Measurements from ENCODE around the gene CFAP53.
A peak's percentile ranks its signal among the peaks of the same experiment; 100 is the strongest.

Gene CFAP53

DNA sequence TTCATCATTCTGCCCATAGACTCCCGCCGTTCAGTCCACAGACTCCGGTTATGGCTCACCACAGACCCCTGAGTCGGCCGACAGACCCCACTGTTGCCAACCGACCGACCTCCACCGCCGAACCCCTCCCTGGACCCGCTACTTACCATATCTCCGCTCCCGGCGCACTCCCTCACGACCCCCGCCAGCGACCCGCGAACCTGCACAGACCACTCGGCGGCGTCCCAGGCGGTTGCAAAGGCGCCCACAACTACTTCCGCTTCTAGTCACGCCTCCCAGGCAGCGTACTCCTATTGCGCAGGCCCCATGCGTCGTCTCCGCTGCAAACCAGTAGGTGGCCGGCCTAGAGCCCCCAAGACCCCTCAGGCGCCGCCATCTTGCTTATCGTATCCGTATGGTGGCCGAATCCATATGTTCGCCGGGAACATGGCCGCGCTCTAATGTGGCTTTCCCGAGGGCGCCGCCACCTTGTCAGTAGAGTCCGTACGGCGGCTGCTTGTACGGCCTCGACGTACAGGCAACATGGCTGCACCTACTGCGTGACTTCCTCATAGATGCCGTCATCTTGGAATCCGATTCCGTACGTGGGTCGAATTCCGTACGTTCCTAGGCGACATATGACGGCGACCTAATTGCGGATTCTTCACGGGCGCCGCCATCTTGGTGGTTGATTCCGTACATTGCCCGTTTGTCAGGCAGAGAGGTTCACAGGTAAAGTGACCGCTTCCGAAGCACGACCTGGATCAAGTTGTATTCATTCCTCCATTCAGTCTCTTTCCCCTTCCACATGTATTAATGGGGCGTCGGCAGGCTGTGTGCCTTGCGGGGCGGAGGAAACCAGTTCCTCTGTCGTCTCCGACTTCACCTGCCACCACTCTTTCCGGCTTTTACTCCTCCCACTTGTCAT is 21.4 kb upstream of the CFAP53 start, which contains the start of gene CXXC1:
Gene CXXC1 (minus strand): TSS at position 252 of the 907 bp plus-strand sequence. CDS start 103 bp downstream, at position 149.
- DNase-seq: peak; percentile 95 to 99

DNA sequence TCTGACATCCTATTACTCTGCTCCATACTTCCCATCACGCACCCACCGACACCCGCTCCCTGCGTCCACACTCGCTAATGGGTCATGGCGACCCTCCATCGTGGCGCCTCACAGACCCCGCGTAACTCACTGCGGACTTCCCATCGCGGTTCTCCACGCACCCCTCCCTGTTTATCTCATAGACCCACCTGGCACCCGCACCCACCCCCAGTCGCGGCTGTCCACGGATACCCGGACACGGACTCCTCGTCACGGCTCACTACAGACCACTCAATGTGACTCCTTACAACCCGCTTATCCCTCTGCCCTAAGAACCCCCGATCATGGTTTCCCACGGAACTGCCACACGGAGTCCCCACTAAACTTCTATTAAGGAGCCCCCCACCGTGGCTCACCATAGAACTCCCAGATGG is 20.7 kb upstream of the CFAP53 start:
- peak in 1 of 2 experiments; percentile 59 for DNase-seq

DNA sequence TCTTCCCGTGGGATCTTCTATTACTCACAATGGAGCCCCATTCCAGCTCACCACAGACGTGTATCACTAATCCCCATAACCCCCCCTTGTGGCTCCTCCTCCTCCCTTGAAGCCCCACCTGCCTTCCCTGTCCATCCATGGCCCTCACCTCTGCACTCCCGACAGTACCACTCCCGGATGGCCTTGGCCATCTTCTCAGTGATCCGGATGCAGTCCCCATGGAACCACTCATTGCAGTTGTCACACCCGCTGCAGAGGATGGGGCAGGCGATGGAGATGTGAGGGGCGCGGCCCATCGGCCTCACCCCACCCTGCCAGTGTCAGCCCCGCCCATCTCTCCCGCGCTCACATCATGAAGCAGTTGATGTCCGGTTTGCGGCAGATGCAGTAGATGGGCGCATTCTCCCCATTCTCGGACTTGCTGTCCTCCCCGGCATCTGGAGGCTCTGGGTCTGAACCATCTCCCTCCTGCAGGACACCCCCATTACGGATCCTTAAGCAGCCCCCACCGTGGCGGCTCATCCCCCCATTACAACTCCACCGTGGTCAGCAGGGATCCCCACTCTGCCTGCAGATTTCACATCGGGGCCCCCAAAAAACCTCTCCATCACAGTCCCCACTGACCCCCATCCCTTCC is 20.2 kb upstream of the CFAP53 start:
- DNase-seq: peak in 1 of 2 experiments; percentile 7

DNA sequence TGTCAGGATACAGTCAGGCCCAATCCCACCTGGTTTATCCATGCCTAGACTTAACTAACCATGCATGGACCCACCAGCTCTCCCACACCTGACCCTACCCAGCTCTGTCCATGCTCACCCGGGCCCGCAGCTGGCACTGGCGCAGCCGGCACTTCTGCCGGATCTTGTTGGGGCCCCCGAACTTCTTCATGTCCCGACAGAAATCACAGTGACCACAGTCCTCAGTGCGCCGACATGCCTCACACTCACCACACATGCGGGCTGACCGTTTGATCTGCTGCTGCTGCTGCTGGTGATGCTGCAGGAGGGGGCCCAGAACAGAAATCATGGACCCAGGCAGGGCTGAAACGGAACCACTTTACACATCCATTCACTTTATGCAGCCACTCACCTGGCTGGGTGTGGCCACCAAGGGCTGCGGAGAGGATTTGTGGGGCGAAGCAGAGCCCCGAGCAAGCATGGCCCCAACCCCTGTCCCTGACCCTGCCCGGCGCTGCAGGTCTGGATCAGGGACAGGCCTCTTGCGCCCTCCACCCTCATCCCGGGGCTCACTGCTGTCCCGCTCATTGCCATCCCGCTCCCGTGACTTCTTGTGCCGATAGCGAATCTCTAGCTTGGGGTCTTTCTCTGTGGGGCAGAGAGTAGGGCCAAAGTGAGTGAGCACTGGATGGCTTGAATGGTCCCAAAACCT is 19.5 kb upstream of the CFAP53 start:
- no peak for DNase-seq

DNA sequence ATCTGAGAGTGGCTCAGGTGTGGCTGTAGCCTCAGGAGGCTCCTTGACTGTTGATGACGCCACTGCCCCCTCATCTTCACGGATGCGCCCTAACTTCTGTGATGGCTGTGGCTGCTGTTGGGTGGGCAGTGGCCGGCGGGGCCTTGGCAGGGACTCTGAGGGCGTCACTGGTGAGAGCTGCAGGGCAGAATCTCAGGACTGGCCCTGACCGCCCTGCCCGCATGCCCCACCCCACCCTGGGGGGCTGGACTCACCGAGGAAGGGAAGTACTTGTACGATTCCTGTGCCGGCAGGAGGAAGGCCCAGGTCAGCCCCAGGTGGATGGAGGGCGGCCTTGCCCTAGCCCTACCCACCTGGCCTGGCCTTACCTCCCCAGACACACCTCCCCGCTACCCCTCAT is 18.8 kb upstream of the CFAP53 start:
- DNase-seq: no peak

DNA sequence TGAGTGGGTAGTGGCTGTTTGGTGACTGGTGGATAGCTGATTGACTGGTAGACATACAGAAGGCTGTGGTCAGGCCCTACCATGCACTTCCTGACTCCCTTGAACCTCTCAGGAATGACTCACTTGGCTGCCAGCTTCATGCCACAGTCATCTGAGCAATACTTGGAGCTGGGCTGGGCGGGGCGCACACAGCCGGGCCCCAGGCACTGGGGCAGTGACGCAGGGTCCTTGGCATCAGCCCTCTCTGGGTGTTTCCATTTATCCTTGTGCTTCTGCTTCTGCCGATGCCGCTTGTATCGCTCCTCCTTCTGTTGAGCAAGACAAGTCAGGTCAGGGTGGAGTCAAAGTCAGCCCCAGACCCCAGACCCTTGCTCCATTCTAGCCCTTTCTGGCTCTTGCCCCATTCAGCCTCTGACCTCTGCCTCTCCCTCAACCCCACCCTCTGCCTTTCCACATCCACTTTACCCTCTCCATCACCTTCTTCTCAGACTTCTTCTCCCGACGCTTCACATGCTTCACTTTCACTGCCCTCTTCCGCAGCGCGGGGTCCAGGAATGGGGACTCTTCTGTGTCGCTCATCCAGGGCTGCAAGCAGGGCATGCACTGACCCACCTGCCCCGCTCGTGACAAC is 18.1 kb upstream of the CFAP53 start:
- DNase-seq: no peak

DNA sequence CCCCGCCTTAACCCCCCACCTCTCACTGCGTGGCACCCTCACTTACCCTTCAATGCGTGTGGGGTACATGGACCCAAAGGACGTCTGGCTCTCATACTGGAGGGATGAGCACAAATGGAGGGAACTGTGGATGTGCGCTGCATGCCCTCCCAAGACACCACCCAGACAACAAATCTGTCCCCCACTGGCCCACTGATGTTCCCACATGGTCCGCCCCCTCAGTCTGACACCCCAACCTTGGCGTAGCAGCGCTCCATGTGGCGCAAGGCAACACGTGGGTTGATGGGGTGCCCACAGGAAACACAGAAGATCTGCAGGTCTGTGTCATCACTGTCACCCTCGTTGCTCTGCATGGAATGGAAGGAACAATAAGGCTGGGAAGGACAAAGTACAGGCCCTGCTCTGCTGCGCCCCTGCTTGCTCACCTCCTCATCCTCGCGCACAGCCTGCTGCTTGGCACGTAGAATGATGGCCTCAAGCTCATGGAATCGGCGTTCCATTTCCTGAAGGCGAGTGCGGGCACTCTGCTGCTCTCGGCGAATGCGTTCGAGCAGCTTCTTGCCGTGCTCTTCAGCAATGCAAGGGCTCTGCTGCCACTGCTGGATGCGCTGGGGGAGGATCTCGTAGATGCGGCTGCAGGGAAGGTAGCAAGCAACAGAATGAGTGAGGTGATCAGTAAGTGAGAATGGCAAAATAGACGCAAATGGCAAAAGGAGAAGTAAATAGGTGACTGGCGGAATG is 17.3 kb upstream of the CFAP53 start:
- no peak for DNase-seq

DNA sequence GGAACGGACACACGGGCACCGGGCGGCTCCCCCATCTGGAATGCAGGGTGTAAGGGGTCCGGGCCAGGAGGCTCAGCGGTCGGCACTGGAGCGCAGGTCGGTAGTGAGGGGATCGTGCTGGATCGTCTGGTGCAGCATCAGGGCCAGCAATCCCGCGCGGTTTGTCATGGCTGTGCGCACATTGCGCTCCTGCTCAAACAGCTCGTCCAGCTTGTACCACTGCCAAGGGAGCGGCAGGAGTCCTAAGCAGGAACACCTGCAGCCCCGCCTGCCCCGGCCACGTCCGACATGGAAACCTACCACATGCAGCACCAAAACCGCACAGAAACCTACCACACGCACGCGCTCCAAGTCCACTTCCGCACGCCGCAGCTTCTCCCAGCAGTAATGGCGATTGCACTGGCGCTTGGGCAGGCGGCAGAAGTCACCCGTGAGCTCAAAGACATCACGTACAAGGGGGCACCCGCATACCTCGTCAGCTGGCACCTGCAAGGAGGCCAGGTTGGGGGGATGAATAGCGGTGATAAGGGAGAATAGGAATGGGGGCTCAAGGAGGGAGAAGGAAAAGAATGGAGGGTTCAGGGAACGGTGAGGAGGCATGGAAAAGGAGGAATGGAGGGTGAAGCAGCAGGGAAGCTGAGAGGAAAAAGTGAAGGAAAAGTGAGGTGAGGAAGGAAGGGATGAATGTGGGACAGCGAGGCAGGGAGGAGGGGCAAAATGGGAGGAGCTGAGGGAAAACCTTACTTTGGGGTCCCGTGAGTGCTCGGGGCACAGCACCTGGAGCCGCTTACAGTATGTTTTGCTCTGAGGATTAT is 16.4 kb upstream of the CFAP53 start:
- DNase-seq: no peak

DNA sequence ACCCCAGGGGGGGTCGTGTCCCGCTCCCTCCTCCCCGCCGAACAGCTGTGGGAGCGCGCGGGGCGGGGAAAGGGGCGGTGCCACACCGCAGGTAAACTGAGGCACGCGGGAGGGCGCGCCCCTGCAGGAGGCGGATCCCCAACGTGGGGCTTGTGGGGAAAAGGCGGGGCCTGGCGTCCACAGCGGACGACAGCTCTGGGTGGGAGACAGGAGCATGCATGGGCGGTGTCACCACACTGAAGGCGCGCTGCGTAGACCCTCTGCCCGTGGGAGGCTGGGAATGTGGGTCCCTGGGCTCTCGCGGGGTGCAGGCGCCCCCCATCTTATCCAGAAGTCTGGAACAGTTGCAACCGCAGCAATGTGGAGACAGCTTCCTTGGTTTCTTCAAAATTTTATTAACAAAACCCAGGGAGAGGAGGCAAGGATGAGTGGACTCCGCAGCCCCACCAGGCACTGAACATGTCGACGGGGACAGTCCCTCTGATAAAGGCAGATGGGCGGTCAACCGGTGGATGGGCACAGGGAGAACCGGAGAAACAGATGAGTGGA is 15.8 kb upstream of the CFAP53 start:
- DNase-seq: no peak

DNA sequence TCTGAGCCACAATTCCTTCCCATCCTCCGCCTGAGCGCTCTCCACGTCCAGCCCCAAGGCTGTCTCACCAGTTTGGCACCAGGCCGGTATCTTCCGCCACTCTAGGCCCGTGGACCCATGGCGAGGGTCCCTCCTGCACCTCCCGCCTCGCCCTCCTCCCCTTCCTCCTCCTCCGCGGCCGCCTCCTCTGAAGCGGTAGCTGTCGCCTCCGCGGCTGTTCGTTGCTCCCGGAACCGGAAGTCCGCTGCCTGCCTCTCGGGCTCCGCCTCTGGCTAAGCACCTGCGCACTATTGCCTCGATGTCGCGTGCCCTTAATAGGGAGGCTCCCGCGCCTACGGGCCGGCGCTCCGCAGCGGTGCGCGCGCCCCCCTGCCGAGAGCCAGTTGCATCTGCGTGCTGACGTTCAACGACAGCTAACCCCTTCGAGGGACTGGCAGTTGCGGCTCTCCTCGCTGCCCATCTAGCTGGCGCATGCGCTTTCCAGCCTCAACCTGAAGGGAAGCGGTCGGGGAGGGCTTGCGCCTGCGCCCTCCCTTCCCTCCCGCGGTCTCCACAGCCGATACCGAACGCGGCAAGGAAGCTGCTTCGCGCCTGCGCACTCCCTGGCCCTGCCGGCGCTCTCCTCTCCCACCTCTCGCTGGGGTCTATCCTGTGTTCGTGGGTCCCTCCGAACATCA is 15.1 kb upstream of the CFAP53 start, which contains the start of gene MBD1:
Gene MBD1 (minus strand): TSS at position 229 of the 677 bp plus-strand sequence. CDS start 1,531 bp downstream, outside the sequence.
- DNase-seq: peak; percentile 92 to 97

DNA sequence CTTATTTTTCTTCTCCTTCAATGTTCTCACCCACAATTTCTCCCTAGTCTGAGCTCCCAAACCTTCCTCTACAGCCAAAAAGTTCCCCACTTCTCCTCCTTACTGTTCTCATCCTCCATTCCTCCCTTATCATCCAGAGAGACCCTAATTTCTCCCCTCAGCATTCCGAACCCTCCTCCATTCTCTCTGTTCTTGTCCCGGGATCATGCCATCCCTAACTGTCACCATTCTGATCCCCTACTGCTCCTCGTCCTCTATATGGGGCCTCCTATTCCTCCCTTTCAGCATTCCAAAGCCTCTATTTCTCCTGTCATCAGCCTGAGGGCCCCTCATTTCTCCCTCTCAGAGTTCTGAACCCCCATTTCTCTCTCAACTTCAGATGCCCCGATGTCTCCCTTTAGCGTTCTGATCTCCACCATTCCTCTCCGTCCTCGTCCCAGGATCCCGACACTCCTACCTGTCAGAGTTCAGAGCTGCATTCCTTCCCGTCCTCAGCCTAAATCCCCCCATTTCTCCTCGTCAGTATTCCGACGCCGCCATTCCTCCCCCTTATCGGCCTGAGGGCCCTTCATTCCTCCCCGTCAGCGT is 14.5 kb upstream of the CFAP53 start:
- no peak for DNase-seq

DNA sequence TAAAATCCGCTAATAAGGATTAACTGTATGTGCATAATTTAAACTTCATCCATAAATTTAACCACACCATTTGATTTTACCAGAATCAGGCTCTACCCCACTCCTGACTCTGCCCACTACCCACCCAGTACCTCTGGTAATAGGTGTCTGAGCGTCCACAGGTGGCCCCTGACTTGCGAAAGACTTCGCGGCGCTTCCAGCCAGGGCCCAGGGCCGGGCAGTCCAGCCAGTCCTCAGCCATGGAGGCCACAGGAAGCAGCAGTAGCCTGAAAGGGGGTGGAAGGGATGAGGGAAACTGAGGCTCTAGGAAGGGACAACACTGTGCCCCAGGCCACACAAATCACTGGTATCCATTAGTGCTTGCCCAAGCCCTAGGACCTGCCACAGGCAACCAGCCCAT is 13.5 kb upstream of the CFAP53 start:
- DNase-seq: no peak

DNA sequence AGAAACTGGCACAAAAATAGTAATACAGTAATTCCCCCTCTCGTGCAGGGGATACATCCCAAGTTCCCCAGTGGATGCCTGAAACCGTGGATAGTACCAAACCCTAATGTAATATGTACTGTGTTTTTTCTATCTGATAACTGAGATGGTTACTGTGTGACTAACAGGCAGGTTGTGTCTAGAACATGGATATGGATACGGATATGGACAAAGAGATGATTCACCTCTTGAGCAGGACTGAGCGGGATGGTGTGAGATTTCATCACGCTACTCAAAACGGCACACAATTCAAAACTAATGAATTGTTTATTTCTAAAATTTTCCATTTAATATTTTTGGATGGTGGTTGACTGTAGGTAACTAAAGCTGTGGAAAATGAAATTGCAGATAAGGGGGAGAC is 11.6 kb upstream of the CFAP53 start:
- no peak for DNase-seq

DNA sequence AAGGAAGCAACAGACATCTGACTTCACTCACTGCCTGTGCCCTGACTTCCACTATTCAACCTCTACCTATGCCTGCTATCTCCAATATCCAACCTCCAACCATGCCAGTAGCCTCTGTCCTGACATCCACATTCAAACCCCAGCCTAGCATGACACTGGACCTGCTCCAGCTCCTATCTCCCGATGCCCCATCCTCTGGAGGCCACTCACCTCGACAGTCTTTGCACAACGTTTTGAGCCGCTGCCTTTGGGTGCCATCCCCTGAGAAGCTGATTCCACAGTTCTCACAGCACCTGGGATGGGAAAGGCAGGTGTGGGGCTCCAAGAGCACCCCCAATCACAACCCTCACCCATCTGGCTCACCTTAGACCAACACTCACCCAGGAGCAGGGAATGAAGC is 10.2 kb upstream of the CFAP53 start:
- DNase-seq: no peak

DNA sequence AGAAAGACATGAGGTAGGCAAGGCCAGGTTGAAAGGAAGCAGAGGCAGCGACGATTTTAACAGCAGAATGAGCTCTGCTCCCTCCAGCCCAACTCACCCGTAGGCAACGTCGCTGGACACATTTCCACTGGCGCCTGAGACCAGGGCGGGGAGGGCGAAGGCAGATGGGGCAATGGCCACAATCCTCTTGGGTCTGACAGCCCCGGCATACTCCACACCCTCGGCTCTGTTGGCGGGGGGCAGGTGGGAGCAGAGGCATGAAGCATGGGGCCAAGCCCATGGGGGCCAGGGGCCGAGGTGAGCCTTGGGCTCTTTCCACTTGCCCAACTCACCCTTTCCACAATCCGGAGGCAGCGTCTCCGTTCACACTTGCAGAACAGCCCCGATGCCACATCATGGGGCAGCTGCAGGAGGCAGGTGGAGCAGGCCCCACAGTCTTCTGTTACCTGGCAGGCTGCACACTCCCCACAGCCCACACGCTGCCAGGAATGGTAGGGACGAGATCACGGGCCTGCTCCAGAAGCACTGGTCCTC is 9.3 kb upstream of the CFAP53 start:
- DNase-seq: no peak

DNA sequence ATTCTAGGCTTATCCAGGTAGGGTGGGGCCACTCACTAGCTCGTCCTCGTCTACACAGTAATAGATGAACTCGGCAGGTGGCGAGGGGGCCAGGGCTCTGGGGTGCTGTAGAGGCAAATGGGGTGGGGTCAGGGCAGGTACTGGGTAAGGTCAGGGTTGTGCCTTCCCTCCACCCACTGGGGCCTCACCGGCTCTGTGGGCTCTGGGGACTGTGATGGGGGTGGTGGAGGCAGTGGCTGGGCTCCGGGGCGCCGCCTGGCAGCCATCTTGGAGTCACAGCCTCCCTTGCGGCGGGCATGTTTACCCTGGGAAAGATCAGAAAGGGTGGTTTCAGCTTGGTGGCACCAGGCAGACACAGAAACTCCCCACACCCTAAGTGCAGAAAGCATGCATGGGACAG is 8.6 kb upstream of the CFAP53 start:
- no peak for DNase-seq

DNA sequence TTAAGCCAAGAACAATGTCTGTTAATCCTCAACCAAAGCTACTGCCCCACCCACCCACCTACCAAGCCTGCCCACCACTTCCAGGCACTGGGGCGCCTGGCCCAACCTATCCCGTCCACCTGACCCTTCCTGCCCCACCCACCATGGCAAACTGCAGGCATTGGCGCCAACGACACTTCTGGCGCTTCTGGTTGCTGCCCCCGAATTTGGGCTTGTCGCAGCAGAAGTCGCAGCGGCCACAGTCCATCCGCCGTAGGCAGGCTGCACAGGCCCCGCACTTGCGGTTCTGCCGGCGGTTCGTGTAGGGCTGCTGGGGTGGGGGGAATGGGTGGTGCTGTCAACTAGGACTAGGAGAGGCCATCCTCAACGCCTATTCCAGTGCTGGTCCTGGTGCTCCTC is 7.7 kb upstream of the CFAP53 start:
- no peak for DNase-seq

DNA sequence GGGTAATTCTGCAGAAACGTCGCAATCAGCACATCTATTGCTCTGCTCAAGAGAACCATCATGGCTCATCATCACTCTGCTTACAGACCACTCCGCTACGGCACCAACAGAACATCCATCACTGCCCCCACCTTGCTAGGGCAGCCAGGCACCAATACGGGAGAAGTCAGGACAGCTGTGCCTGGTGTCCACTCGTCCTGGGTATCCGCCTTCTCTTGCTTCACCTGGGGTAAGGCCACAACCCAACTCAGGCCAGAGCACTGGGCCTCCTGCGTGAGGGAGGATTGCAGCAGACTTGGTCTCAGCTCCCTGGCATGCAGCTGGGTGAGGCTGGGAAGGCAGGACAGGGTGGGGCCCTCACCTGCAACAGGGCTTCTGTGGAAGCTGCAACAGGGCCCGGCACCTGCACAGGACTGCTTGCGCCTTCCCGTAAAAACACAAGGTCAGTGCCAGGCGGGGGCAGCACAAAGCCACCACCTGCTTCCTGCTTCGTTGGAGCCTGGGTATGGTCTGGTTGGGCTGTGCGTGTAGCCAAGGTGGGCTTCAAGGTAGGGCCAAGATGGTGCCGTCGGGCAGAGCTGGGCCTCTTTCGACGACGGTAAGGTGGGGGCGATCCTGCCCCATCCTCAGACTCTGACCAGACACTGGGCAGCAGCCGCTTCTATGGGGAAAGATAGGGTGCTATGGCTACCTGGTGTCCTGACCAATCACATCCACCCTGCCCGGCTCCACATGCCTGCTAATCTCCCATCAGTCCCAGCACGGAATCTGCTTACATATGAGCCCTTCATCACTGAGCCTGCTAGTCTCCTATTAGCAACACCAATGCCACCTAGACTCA is 7.1 kb upstream of the CFAP53 start:
- DNase-seq: no peak

DNA sequence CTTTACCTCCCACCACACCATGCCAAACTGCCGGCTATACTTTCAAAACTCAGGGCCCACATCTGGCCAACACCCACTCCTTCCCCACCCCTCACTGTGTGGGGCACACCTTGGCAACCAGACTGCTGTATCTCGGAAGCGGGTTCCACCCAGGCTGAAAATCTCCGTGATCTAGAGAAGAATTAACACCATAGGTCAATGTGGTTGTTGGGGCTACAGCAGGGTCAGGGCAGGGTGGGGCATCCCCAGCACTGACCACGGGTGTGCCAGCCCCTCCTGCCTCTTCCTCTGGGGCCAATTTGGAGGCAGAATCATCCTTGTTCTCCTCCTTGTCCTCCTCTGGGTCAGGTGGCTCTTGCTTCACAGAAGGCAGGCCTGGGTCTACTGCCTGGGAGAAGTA is 6.3 kb upstream of the CFAP53 start:
- no peak for DNase-seq

Measured in NCI-H524 (cell line).